ENCODE measurements around the gene MBTPS1.

Gene MBTPS1

GRCh38 chr16:84032458-84033178 lies 84.1 kb downstream of the MBTPS1 start:
- DNase-seq = no peak

- no peak for DNase-seq
Observed at GRCh38 chr16:84031556-84031955, 85.2 kb downstream of the MBTPS1 start.

DNA sequence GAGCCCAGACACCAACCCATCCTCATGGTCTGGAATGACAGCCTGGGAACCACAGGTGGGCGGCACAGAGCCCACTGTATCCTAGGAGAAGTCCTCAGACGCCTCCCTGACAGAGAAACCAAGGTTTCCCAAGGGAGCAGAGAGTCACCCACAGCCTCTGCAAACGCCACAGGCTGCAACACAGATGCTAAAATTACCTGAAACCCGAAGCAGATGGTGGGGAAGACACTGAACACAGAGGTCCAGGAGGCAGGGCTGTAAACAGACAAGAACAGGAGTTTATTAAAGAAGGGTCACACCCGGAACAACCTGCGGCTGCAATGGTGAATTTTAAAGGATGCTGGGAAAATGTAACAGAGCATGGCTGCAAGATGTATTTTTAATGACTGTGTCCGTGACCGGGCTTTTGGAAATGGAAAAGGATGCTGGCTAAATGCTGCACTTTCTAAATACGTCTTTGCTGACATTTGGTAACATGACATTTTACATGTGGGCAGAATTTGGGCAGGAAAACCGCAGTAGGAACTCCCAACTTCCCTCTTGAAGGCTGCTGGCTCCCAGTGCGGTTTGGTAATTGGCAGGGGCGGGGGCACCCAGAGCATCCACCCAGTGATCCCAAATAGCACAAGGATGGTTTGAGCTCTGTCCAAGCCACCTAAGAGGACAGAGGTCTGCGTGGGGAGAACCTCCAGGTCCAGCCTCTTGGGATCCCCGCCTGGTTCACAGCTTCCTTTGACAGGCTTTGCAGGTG lies 87.3 kb downstream of the MBTPS1 start:
- peak; percentile 23 to 38 for DNase-seq

DNA sequence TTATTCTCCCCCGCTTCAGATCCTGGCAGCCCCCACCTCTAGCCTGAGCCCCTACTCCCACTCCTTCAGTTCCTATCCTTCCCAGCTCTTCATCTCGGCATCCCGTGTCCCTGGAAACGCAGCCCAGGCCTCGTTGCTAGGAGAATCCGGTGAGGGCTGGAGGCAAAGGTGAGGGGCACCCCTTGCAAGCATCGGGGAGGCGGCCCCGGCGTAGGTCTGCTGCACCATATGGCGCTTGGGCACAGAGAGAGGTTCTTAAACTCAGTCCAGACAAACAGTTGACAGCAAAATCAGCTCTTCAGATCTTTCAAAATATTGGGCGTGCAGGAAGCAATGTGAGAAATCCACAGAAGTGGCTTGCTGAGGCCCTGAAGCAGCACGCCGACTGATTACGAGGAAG lies 89.1 kb downstream of the MBTPS1 start:
- no peak for DNase-seq

DNA sequence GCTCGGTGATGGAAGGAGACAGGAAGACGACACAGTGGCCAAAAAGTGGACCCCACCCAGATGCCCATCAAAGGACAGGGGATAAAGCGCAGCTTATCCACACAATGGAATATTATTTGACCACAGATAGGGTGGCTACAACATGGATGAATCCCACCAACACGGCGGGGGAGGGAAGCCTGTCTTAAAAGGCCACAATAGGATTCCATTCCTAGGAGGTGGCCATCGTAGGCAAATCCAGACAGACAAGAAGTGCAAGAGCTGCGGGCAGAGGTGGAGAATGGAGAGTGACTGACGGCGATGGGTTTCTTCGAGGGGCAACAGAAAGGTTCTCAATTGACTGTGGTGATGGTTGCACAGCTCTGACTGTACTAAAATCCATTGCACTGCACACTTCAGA lies 90.1 kb downstream of the MBTPS1 start:
- DNase-seq = no peak

- no peak for DNase-seq
Observed at GRCh38 chr16:84024854-84025253, 91.9 kb downstream of the MBTPS1 start.

- no peak for DNase-seq
Observed at GRCh38 chr16:84022644-84023043, 94.1 kb downstream of the MBTPS1 start.

GRCh38 chr16:84021488-84021887 lies 95.3 kb downstream of the MBTPS1 start:
- DNase-seq = no peak

DNA sequence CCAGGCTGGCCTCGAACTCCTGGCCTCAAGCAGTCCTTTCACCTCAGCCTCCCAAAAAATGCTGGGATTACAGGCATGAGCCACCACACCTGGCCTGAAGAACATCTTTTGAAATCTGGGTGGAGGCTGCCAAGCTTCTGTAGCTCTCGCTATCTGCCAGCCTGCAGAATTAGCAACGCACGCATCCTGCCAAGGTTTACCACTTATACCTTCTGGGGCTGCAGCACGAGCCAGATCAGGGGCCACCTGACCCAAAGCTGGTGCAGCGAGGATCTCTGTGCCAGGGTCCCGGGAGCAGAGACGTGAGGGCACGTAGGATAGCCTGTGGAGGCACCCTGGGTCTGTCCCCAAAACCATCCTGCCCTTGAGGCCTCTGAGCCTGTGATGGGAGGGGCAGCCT lies 96.4 kb downstream of the MBTPS1 start:
- no peak for DNase-seq

DNA sequence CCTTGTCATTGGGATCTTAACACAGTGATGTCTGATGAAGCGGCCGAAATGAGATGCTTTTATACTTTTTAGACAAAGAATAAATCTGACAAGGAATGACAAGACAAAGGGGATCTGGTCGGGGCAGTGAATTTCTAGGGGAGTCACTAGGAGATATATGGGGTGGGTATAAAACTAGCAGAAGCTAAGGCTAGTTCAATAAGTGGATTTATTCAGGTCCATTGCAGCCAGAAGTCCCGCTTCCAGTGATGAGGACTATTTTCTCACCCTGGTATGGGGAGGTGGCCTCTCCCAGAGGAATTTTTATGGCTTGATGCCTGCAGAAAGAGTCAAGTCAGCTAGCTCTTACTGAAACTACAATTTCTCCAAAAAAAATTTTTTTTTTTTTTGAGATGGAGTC lies 98.0 kb downstream of the MBTPS1 start:
- DNase-seq = no peak

GRCh38 chr16:84016477-84016876 lies 100.3 kb downstream of the MBTPS1 start:
- no peak for DNase-seq

- no peak for DNase-seq
Observed at GRCh38 chr16:84015399-84015798, 101.3 kb downstream of the MBTPS1 start.

DNA sequence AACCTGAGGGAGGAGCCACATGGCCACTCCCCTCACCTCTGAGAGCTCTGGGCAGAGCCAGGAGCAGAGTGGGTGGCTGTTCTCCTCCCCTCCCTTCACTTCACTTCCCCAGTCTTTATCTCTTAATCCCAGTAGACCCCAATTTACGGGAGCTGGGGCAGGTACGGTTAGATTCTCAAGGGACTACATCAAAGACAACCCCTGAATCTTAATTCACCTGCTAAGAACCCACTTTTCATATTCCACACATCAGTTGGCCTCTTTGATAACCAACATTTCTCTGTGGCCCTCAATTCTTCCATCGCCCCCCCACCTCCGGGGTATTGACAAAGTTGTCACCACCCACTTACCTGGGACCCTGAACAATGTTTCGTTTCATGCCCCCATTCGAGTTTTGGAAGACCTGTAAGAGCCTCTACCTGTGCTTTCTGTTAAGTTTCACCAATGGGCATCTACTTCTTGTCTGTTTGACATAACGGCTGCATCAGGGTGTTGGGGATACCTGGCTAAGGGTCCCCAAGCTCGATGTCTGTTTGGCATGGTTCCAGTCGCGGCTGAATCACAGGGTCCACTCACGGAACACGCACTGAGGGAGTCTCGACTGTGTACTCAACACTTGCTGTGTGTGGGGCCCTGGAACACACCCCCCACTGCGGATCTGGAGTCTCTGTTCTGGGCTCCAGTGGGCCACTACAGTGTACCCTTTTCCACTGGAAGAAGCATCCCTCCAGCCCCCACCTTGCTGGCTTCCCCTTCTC lies 102.0 kb downstream of the MBTPS1 start:
- no peak for DNase-seq

- peak; percentile 43 to 47 for DNase-seq
Observed at GRCh38 chr16:84013787-84014569, 102.8 kb downstream of the MBTPS1 start.

GRCh38 chr16:84009282-84009681 lies 107.5 kb downstream of the MBTPS1 start:
- DNase-seq = no peak

GRCh38 chr16:84007965-84008364 lies 108.8 kb downstream of the MBTPS1 start:
- no peak for DNase-seq

GRCh38 chr16:84007520-84007919 lies 109.2 kb downstream of the MBTPS1 start:
- no peak for DNase-seq

DNA sequence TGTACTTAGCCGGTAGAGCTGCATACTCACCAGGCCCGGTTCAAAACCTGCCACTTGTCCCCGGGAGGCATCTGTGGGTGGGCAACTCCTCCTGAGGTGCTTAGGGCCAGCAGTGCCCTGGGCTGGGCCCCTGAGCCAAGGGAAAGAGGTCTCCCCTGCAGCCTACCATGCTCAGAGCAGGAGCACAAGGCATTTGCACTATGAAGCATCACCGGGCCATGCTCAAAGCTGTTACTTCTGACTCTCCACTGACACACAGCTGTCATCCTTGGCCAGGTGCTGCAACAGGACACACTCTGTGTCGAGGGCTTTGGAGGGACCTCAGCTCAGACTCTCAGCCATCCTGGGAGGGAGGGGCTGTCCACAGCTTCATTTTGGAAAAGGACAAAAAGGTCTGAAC lies 111.4 kb downstream of the MBTPS1 start:
- DNase-seq = no peak

DNA sequence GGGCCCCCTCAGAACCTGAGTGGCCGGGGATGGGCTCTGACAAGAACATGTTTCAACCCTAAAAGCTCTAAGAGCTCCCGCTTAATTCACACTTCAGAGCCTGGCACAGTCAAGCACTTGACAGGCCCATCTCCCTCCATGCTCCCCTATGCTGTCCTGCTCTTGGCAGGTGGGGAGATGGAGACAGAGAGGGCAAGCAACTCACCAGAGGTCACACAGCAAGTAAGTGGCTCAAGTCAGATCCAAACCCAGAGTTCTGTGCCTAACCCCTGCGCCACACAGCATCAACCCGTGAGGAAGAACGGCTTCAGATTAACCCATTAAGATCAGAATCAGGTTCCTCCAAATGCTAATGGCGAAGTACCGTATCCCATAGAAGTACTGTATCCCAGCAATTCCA lies 112.3 kb downstream of the MBTPS1 start:
- no peak for DNase-seq

All from Kasumi-1 (cell line).